ENCODE measurements around the gene L3HYPDH.

L3HYPDH gene

DNA sequence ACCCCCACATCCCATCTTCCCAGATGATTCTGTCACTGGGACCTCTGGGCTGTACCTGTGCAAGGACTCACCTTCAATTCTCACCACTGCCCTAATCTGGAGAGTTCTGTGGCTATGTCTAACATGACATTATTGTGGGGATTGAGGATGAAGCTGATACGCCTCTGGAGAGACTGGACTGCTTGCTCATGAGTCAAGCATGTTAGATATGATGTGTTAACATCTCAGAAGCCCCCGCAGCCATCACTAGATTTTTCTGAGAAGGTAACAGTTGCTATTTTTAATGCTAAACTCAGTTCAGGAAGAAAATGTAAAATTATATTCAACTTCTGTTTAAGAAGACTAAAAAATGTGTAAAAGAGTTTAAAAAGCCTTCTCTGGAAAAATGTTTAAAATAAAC is 25.8 kb upstream of the L3HYPDH start:
- no peak overlapping the region for H3K27ac ChIP-seq
- TF ChIP-seq CTCF (conservative IDR thresholded peaks at IDR 0.05): no peak

DNA sequence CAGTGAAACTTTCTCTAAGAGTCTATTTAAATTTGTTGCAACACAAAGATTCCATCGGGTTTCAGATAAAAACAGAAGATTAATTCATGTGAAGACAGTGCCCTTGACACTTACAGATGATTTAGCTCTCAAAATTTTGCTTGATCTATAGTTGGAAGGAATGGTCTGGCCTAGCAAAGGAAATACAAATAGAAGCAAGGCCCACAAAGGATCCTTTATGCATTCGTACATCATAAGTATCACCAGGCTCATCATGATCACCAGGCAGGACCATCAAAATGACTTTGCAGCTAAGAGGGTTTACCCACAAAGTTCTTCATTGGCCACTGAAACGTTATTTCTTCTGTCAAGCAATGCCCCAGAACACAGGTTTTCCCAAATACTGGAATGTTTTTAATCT is 24.9 kb upstream of the L3HYPDH start:
- H3K27ac ChIP-seq: no peak overlapping the region
- no peak for TF ChIP-seq CTCF (conservative IDR thresholded peaks at IDR 0.05)

DNA sequence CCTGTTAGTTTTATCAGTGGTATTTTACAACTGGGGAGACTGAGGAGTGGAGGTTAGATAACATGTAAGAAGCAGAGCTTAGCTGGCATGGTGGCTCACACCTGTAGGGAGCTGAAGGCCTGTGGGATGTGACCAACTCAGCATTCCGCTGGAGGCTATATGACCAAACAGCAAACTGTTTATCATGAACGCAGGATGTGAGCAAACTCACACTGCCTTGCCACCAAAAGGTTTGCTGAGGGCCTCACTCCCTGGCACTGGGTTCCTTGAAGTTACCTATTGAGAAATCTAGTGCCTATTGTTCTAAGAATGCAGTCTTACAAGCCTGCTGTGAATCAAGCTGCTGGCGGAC is 23.5 kb upstream of the L3HYPDH start:
- no peak overlapping the region for H3K27ac ChIP-seq
- TF ChIP-seq CTCF (conservative IDR thresholded peaks at IDR 0.05): no peak

- H3K27ac ChIP-seq: no peak overlapping the region
- peak; percentile 98 for TF ChIP-seq CTCF (conservative IDR thresholded peaks at IDR 0.05)
Measured at GRCh38 chr14:59507063-59507751, 23.0 kb upstream of the L3HYPDH start.

DNA sequence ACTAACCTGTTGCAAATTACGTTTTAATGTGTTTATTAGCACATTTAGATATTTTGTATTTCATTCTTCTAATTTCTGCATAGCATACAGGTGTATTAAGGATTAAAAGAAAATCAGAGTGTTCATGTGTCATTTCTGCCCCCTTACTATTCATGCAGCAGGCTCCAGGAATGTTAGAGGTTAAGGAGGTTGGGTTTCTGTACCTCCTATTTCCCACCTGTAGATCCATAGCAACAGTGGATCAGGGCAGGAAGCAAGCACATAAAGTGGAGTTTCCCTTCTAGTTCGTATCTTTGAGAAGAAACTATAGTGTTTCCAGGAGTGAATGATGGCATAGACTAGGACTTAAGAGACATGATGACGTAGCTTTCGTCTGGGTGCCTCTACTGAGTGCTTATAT is 19.0 kb upstream of the L3HYPDH start:
- no peak for TF ChIP-seq CTCF (conservative IDR thresholded peaks at IDR 0.05)
- no peak overlapping the region for H3K27ac ChIP-seq

- peak overlapping the region; percentile 7; the same call in 1 of the 2 replicates for H3K27ac ChIP-seq
- no peak for TF ChIP-seq CTCF (conservative IDR thresholded peaks at IDR 0.05)
Measured at GRCh38 chr14:59500732-59501131, 16.5 kb upstream of the L3HYPDH start.

DNA sequence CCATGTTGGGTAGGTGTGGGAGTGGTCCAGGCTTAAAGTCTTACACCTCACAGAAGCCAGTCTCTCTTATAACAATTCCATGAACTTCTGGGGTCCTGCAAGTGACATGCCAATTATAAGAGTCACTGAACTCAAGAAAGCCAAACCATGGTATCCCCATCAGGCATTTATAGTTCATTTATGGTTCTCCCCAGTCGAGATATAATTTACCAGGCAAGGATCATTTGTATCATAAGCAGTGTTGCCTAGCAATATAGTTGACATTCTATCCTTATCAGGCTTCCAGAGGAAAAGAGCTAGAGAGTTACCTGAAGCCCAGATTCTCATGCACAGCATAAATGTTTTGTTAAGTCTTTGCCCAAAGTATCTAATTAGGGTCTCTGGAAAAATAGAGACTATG is 8.2 kb upstream of the L3HYPDH start:
- no peak for TF ChIP-seq CTCF (conservative IDR thresholded peaks at IDR 0.05)
- H3K27ac ChIP-seq: no peak overlapping the region
